ENCODE results near the gene ACADM.
"Not testable (repeated sequence)": the region's sequence is repeated elsewhere in the genome, so short reads cannot be mapped to it uniquely, and the experiment has no call there.

The ACADM gene

DNA sequence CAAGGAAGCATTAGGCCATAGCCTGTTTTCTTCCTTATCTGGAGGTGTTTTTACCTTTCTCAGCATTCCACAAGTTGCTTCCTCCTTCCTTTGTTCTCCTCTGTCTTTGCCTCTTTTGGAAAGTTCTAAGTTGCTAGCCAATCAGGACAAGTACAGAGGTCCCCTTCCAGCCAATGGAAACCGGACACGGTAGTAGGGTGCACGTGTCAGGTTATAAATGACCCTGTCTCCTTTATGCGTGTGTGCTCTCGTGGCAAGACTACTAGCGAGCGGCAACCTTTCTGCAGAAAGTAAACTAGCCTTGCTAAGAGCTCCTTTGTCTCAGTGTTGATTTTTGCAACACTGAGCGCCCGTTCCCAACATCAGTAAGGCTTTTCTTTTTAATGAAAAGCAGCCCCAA, 1.5 kb upstream of the ACADM start:
- H3K36me3 ChIP-seq (ENCODE audit: insufficient read depth, low read length): no peaks in the 10 kb centered on the region; the same call in 1 of the 2 replicates
- H3K9ac ChIP-seq (ENCODE audit: low read depth, low read length): no peak overlapping the region
- H3K4me1 ChIP-seq (ENCODE audit: insufficient read depth, low read length): peaks cover 11% of the 10 kb centered on the region
- no peaks in the 10 kb centered on the region; the same call in 1 of the 2 replicates for H3K9me3 ChIP-seq (ENCODE audit: control insufficient read depth, insufficient read depth, low read length)

DNA sequence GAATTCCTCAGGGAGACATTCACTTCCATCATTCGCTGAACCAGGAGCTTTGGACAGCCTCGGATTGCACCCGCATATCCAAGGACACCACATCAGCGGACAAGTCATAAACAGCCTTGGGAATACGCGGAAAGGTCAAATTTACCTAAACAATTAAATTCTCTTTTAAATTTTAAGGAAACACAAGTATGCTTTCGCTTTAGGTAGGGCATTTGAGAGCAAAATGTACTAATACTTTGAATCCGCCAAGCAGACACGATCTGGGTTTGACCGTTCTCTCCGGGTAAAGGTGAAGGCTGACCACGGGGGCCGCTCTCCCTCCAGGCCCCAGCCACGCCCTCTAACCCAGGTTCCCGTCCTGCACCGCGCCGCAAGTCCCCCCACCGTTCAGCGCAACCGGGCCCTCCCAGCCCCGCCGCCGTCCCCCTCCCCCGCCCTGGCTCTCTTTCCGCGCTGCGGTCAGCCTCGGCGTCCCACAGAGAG, 479 bp upstream of the ACADM start:
- Histone ChIP-seq H3K36me3 (ENCODE audit: insufficient read depth, low read length) (no peaks in the 10 kb centered on the region; the same call in 1 of the 2 replicates), H3K9ac (ENCODE audit: low read depth, low read length) (peak overlapping the region; percentile 95), H3K4me1 (ENCODE audit: insufficient read depth, low read length) (peaks cover 11% of the 10 kb centered on the region), H3K9me3 (ENCODE audit: control insufficient read depth, insufficient read depth, low read length) (no peaks in the 10 kb centered on the region; the same call in 1 of the 2 replicates)

DNA sequence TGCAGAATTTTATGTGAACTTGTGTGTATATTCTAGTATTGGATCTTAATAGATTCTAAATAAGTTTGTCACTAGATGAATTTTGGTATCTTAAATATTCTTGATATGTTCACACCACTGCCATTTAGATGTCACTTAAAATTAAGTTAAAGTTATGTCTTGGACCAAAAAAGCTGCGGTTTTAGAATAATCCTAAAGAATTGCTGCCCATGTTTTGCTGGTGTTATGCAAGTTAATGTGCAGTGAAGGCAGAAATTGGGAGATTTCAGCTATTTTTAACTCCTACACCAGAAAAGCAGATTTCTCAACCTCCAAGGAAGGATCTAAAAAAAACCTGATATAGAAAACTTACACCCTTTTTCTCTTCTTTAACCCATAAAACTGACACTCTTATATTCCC, 757 bp downstream of the ACADM start:
- no peaks in the 10 kb centered on the region; the same call in 1 of the 2 replicates for H3K36me3 ChIP-seq (ENCODE audit: insufficient read depth, low read length)
- H3K4me1 ChIP-seq (ENCODE audit: insufficient read depth, low read length): peaks cover 11% of the 10 kb centered on the region
- H3K9ac ChIP-seq (ENCODE audit: low read depth, low read length): peak overlapping the region; percentile 95
- no peaks in the 10 kb centered on the region; the same call in 1 of the 2 replicates for H3K9me3 ChIP-seq (ENCODE audit: control insufficient read depth, insufficient read depth, low read length)

DNA sequence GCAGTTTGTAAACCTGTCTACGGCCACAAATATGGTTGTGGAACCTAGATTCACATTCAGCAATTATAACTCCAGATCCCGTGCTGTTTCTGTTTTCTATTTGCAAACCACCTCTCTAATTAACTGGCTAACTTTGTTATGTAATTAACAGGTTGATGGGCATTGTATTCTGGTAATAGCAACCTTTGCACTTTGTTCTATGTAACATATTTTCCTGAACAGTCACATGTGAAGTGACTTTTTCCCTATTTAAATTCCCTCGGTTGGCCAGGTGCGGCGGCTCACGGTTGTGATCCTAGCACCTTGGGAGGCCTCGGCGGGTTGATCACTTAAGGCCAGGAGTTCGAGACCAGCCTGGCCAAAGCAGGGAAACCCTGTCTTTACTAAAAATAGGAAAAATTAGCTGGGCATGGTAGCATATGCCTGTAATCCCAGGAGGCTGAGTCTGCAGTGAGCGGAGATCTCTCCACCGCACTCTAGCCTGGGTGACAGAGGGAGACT, 1.4 kb downstream of the ACADM start:
- Histone ChIP-seq H3K36me3 (ENCODE audit: insufficient read depth, low read length) (no peaks in the 10 kb centered on the region; the same call in 1 of the 2 replicates), H3K4me1 (ENCODE audit: insufficient read depth, low read length) (peaks cover 11% of the 10 kb centered on the region), H3K9me3 (ENCODE audit: control insufficient read depth, insufficient read depth, low read length) (no peaks in the 10 kb centered on the region; the same call in 1 of the 2 replicates), H3K9ac (ENCODE audit: low read depth, low read length) (peak overlapping the region; percentile 95)

DNA sequence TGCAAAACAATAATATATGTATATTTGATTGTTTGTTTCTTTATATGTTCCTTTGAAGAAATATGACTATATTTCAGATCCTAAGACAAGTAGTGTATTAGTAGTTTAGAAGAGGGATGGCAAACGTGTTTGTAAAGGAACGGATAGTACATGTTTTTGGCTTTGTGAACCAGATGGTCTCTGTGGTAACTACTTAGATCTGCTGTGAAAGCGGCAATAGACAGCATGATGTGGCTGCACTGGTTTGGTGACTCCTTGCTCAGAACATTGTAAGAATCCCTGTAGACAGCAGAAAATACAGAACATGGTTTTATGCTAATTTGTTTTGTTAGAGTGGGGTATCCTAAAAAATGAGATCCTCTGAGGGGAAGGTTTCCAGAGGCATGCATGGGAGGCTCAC, 3.1 kb downstream of the ACADM start:
- Histone ChIP-seq H3K36me3 (ENCODE audit: insufficient read depth, low read length) (no peaks in the 10 kb centered on the region; the same call in 1 of the 2 replicates), H3K4me1 (ENCODE audit: insufficient read depth, low read length) (peaks cover 11% of the 10 kb centered on the region), H3K9ac (ENCODE audit: low read depth, low read length) (no peak overlapping the region), H3K9me3 (ENCODE audit: control insufficient read depth, insufficient read depth, low read length) (no peaks in the 10 kb centered on the region; the same call in 1 of the 2 replicates)

DNA sequence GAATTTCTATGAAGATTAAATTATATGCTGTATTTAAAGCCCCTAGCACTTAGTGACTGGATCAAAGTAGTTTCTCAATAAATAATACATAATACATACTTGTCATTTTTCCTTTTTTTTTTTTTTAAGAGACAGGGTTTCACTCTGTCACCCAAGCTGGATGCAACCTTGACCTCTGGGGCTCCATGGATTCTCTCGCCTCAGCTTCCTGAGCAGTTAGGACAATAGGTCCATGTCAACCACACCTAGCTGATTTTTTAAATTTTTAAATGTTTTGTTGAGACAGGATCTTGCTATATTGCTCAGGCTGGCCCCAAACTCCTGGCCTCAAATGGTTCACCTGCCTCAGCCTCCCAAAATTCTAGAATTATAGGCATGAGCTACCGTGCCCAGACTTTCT, 5.9 kb downstream of the ACADM start:
- H3K9me3 ChIP-seq (ENCODE audit: control insufficient read depth, insufficient read depth, low read length): no peaks in the 10 kb centered on the region
- H3K36me3 ChIP-seq (ENCODE audit: insufficient read depth, low read length): no peaks in the 10 kb centered on the region; the same call in 1 of the 2 replicates
- H3K4me1 ChIP-seq (ENCODE audit: insufficient read depth, low read length): peaks cover 7% of the 10 kb centered on the region
- H3K9ac ChIP-seq (ENCODE audit: low read depth, low read length): no peak overlapping the region

DNA sequence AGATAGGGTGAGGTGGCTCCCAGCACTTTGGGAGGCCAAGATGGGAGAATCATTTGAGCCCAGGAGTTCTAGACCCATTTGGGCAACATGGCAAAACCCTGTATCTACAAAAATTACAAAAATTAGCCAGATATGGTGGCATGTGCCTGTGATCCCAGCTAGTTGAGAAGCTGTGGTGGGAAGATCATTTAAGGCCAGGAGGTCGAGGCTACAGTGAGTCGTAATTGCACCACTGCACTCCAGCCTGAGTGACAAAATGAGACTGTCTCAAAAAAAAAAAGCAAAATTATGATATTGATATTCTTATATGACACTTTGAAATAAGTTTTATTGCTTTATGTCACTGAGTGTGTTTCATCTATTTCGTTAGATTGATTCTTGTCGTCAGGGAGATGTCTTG, 7.4 kb downstream of the ACADM start:
- Histone ChIP-seq H3K9ac (ENCODE audit: low read depth, low read length) (no peak overlapping the region), H3K36me3 (ENCODE audit: insufficient read depth, low read length) (no peaks in the 10 kb centered on the region; the same call in 1 of the 2 replicates), H3K4me1 (ENCODE audit: insufficient read depth, low read length) (peaks cover 5% of the 10 kb centered on the region; the same call in 1 of the 2 replicates), H3K9me3 (ENCODE audit: control insufficient read depth, insufficient read depth, low read length) (no peaks in the 10 kb centered on the region)

DNA sequence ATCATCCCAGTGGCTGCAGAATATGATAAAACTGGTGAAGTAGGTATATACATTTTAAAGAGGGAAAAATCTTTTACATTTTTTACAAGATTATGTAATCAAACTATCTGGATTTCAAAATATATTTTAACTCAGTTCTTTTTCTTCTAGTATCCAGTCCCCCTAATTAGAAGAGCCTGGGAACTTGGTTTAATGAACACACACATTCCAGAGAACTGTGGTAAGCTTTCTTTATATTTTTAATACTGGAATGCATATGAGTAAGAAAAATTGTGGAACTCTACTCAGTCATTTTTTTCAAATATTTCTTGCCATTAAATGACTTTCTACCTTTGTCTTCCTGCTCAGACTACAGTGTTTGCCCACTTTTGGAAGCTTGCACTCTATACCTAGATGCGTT, 8.2 kb downstream of the ACADM start:
- Histone ChIP-seq H3K9me3 (ENCODE audit: control insufficient read depth, insufficient read depth, low read length) (no peaks in the 10 kb centered on the region), H3K36me3 (ENCODE audit: insufficient read depth, low read length) (no peaks in the 10 kb centered on the region; the same call in 1 of the 2 replicates), H3K9ac (ENCODE audit: low read depth, low read length) (no peak overlapping the region), H3K4me1 (ENCODE audit: insufficient read depth, low read length) (peaks cover 2% of the 10 kb centered on the region; the same call in 1 of the 2 replicates)

DNA sequence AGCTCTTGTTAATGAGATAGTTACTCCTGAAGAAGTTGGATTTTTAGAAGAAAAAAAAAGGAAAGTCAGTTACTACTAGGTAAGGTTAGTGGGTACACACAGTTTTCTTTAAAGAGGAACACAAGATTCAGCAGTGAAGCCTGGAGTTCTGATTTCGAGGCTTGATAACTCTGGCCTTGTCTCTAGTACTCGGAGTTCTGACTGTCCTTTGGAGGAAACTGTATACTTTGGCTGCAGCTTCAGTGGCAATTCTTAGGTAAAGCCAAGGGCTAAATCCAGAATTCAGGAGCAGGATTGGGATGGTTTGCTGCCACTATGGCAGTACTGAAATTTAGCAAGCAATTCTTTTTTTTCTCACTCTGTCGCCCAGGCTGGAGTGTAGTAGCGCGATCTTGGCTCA, 9.2 kb downstream of the ACADM start:
- H3K9me3 ChIP-seq (ENCODE audit: control insufficient read depth, insufficient read depth, low read length): no peaks in the 10 kb centered on the region
- no peak overlapping the region for H3K9ac ChIP-seq (ENCODE audit: low read depth, low read length)
- no peaks in the 10 kb centered on the region for H3K36me3 ChIP-seq (ENCODE audit: insufficient read depth, low read length)
- no peaks in the 10 kb centered on the region for H3K4me1 ChIP-seq (ENCODE audit: insufficient read depth, low read length)

DNA sequence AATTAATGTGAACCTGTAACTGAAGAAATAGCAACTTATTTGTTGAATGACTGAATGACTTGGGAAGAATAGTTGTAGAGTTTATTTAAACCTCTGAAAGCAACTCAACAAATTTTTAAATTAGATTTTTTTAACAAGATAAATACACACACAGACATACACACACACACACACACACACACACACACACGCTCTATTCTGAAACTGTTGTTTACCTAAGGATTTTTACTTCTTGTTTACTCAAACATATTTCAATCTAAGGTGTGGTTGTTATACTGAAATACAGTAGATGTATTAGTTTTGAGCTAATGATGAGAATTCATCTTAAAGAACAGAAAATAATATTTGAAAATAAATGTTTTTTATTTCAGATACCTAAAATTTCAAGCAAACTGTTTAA, 11.5 kb downstream of the ACADM start:
- Histone ChIP-seq H3K9me3 (ENCODE audit: control insufficient read depth, insufficient read depth, low read length) (no peaks in the 10 kb centered on the region), H3K36me3 (ENCODE audit: insufficient read depth, low read length) (no peaks in the 10 kb centered on the region), H3K9ac (ENCODE audit: low read depth, low read length) (no peak overlapping the region), H3K4me1 (ENCODE audit: insufficient read depth, low read length) (no peaks in the 10 kb centered on the region)

DNA sequence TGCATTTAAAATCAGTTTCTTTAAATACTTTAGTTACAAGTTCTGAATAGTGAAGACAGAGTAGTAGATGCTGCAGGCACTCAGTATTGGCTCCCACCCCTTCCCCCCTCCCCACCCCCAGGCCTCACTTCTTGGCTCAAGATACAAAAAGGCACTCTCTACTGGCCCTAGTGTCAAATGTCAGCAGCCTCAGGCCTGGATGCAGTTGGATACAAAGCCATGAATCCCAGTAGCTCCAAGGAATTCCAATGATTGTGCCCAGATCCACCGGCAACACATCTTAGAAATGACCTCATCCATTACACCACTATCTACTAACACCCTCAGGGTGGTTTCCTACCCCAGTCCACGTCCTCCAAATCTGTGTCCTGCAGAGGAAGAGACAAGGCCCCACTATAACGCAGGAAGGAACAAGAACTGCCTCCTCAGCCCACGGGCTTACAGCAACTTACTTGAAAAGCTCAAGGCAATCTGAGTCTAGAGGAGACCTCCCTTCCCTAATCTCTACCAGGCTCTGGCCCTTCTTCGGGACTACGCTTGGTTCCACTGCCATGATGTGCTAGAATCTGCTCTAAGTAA, 17.6 kb downstream of the ACADM start:
- Histone ChIP-seq H3K9ac (ENCODE audit: low read depth, low read length) (no peak overlapping the region), H3K4me1 (ENCODE audit: insufficient read depth, low read length) (no peaks in the 10 kb centered on the region), H3K36me3 (ENCODE audit: insufficient read depth, low read length) (peaks cover 4% of the 10 kb centered on the region; the same call in 1 of the 2 replicates), H3K9me3 (ENCODE audit: control insufficient read depth, insufficient read depth, low read length) (no peaks in the 10 kb centered on the region)

DNA sequence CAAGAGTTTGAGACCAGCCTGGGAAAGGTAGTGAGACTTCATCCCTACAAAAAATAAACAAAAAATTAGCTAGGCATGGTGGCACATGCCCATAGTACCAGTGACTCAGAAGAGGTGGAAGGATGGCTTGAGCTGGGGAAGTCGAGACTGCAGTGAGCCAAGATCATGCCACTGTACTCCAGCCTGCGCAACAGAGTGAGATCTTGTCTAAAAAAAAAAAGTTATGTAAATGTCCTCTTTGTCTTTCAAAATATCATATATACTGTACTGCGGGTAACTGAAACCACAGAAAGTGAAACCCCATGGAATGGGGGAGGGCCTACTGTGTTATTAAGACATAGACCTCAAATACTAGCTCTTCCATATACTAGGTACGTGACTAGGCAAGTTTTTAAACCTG, 20.8 kb downstream of the ACADM start:
- Histone ChIP-seq H3K36me3 (ENCODE audit: insufficient read depth, low read length) (peaks cover 4% of the 10 kb centered on the region; the same call in 1 of the 2 replicates), H3K4me1 (ENCODE audit: insufficient read depth, low read length) (no peaks in the 10 kb centered on the region), H3K9me3 (ENCODE audit: control insufficient read depth, insufficient read depth, low read length) (no peaks in the 10 kb centered on the region), H3K9ac (ENCODE audit: low read depth, low read length) (no peak overlapping the region)

DNA sequence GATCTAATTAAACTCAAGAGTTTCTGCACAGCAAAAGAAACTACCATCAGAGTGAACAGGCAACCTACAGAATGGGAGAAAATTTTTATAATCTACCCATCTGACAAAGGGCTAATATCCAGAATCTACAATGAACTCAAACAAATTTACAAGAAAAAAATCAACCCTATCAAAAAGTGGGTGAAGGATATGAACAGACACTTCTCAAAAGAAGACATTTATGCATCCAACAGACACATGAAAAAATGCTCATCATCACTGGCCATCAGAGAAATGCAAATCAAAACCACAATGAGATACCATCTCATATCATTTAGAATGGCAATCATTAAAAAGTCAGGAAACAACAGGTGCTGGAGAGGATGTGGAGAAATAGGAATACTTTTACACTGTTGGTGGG, 32.7 kb downstream of the ACADM start:
- H3K36me3 ChIP-seq (ENCODE audit: insufficient read depth, low read length); H3K4me1 ChIP-seq (ENCODE audit: insufficient read depth, low read length); H3K9ac ChIP-seq (ENCODE audit: low read depth, low read length); H3K9me3 ChIP-seq (ENCODE audit: control insufficient read depth, insufficient read depth, low read length): not testable (repeated sequence)

DNA sequence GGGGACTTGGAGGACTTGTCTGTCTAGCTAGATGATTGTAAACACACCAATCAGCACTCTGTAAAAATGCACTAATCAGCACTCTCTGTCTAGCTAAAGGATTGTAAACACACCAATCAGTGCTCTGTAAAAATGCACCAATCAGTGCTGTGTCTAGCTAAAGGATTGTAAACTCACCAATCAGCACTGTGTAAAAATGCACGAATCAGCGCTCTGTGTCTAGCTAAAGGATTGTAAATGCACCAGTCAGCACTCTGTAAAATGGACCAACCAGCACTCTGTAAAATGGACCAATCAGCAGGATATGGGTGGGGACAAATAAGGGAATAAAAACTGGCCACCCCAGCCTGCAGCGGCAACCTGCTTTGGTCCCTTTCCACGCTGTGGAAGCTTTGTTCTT, 34.0 kb downstream of the ACADM start:
- not testable (repeated sequence) for H3K9ac ChIP-seq (ENCODE audit: low read depth, low read length); H3K4me1 ChIP-seq (ENCODE audit: insufficient read depth, low read length); H3K36me3 ChIP-seq (ENCODE audit: insufficient read depth, low read length); H3K9me3 ChIP-seq (ENCODE audit: control insufficient read depth, insufficient read depth, low read length)

DNA sequence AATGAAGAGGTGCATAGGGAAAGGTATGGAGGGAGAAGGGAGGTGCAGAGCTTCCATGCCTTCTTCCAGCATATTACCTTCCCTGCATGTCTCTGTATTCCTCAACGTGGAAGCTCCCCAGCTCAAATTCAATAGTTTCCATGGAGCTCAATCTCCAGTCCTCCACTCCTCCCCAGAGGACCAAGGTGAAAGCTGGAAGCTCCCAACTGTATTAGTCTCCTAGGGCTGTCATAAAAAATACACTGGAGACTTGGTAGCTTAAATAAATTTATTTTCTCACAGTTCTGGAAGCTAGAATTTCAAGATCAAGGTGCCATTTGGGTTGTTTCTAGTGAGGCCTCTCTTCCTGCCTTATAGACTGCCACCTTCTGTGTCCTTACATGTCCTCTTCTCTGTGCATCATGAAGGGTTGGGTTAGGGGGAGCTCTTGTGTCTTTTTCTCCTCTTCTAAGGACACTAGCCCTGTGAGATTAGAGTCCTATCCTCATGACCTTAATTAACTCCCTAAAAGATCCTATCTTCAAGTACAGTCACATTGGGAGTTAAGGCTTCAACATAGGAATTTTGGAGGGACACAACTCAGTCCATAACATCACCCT, 39.6 kb downstream of the ACADM start:
- Histone ChIP-seq H3K36me3 (ENCODE audit: insufficient read depth, low read length) (no peaks in the 10 kb centered on the region; the same call in 1 of the 2 replicates), H3K4me1 (ENCODE audit: insufficient read depth, low read length) (peaks cover 7% of the 10 kb centered on the region; the same call in 1 of the 2 replicates), H3K9ac (ENCODE audit: low read depth, low read length) (no peak overlapping the region), H3K9me3 (ENCODE audit: control insufficient read depth, insufficient read depth, low read length) (no peaks in the 10 kb centered on the region)

Data from ES-I3 (cell line).